Measurements from ENCODE around the gene ROR1.

The ROR1 gene

DNA sequence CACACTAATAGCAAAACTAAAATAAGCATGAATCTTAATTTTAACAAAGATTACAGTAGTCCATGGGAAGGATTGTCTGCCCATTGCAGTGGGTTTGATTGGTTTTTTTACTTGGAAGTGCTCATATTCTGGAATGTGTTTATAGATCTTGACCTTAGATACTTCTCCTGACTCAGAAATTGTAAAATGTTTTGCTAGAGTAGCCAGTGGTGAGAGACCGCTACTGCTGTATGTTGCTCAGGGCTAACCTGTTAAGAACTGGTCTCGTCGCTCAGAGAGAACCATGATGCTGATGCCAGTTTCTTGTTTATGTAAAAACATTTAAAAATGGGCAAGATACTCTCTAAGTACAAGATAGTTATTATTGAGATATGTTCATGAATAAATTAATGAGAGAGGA, 99.9 kb downstream of the ROR1 start:
- peak; percentile 57 for DNase-seq (ENCODE audit: low read depth)
- TF ChIP-seq, protein P1, sequence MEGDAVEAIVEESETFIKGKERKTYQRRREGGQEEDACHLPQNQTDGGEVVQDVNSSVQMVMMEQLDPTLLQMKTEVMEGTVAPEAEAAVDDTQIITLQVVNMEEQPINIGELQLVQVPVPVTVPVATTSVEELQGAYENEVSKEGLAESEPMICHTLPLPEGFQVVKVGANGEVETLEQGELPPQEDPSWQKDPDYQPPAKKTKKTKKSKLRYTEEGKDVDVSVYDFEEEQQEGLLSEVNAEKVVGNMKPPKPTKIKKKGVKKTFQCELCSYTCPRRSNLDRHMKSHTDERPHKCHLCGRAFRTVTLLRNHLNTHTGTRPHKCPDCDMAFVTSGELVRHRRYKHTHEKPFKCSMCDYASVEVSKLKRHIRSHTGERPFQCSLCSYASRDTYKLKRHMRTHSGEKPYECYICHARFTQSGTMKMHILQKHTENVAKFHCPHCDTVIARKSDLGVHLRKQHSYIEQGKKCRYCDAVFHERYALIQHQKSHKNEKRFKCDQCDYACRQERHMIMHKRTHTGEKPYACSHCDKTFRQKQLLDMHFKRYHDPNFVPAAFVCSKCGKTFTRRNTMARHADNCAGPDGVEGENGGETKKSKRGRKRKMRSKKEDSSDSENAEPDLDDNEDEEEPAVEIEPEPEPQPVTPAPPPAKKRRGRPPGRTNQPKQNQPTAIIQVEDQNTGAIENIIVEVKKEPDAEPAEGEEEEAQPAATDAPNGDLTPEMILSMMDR (conservative IDR thresholded peaks at IDR 0.05; ENCODE audit: control insufficient read depth, insufficient read depth, low read depth, low read length): no peak

DNA sequence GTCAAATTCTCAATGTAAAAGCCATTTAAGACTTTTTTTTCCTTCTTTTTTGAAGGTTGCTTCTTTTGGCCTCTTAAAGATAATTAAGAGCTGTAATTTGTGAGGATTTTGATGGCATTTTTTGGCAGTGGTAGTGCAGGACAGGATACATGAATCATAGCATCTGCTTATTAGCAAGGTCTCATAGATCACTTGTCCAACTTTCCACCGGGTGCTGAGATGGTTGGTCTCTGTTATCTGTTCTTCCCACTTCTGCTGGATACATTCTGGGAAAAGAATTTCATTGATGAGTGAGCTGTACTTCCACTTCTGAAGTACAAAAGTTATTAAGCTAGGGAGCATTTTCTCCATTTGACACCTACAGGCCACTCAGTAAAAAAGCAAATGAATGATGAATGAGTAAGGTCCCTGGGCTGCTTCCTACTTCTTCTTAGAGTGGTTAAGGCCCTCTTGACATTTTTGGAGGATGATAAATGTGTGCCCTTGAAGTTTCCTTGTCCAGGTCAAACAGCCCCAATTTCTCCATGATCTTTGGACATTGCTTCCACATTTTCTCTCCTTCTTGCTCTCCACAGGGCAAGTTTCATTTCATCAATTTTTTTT, 100.6 kb downstream of the ROR1 start:
- DNase-seq (ENCODE audit: low read depth): peak; percentile 73
- TF ChIP-seq, protein P1 (conservative IDR thresholded peaks at IDR 0.05; ENCODE audit: control insufficient read depth, insufficient read depth, low read depth, low read length): no peak
- no peak overlapping the region for H3K4me3 ChIP-seq (ENCODE audit: control insufficient read depth, low read depth, low read length)

More for the DNA sequence above, 99.9 kb downstream of the ROR1 start:
- H3K4me3 ChIP-seq (ENCODE audit: control insufficient read depth, low read depth, low read length): no peak overlapping the region

DNA sequence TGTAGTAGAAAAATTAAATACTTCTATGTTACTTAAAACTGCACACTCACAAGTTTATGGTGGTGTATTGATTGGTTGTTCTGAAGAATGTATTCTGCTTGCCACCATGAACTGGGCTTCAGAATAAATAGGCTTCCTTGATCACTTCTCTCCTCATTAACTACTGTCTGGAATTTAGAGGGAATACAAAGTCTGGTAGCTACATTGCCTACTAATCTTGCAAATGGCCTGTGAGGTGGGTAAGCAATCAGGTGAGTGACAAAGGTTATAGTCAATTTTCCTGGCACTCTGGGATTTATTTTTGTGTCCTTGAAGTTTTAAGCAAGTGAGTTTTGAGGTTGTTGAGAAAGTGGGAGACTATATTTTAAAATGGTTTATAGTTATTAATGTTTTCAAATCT, 101.8 kb downstream of the ROR1 start:
- no peak for DNase-seq (ENCODE audit: low read depth)
- TF ChIP-seq, protein P1 (conservative IDR thresholded peaks at IDR 0.05; ENCODE audit: control insufficient read depth, insufficient read depth, low read depth, low read length): no peak
- no peak overlapping the region for H3K4me3 ChIP-seq (ENCODE audit: control insufficient read depth, low read depth, low read length)

DNA sequence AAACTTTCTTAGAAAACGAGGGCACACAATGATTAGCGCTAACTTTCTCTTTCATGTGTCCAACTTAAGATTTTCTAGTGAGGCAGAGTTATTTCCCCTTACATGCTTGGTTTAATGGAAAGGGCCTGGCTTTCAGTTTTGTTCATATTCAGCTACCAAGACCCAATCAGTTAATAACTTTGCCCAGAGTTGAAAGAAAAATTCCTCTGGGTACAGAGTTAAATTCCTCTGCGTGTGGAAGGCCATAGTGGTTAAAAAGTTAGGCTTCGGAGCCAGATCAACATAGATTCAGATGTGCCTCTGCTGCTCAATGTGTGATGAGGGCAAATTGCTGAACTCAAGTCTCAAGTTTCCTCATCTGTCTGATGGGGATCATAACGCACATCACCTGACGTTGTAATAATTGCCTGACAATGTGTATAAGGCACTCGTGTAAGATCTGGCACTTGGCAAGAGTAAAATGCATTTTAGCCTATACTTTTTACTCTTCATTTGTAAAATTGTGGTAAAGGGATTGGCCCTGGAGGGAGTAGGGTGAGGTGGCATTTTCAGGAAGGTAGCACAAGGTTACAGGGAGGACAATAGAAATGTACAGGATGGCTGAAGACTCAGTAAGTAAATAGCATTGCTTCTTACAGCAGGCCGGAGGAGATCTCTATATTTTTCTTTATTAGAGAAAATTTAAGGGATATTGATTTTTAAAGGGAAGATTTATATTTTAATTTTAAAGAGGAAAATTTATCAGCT, 103.4 kb downstream of the ROR1 start:
- TF ChIP-seq, protein P1 (conservative IDR thresholded peaks at IDR 0.05; ENCODE audit: control insufficient read depth, insufficient read depth, low read depth, low read length): no peak
- no peak overlapping the region for H3K4me3 ChIP-seq (ENCODE audit: control insufficient read depth, low read depth, low read length)
- DNase-seq (ENCODE audit: low read depth): no peak

DNA sequence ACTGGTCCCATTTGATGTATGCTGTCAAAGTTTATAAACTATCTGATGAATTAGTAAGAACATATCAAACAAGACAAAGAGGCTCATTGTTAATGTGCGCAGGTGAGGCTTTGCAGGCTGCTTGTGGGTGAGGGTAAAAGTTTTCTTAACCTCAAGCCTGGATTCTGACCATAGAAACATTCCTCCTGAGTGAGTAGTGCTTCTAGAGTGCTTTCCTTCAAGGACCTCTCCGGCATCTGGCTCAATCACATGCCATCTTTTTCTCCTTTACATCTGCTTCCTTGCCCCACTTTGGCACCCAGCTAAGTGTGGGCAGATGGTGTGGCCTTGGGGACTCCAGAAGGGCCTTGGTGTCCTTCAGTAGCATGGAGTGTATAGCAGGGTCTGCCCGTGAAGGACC, 104.0 kb downstream of the ROR1 start:
- TF ChIP-seq, protein P1 (conservative IDR thresholded peaks at IDR 0.05; ENCODE audit: control insufficient read depth, insufficient read depth, low read depth, low read length): no peak
- no peak overlapping the region for H3K4me3 ChIP-seq (ENCODE audit: control insufficient read depth, low read depth, low read length)
- DNase-seq (ENCODE audit: low read depth): peak; percentile 78

DNA sequence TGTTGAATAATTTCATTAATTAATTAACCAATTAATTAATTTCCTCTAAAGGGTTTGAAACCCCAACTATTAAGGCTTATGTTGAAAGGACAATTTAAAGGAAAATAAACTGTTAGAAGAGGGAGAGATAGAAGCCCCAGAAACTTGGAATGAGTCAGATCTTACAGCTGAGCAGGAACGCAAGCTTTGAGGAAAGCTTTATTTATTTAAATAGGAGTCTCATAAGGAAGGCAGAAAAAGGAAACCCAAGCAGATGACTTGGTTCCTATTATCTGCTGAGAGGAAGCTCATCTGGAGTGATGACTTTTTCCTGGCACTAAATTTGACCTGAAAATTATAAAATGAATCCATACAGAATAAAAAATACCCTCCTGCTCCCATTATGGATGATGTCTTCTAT, 105.1 kb downstream of the ROR1 start:
- H3K4me3 ChIP-seq (ENCODE audit: control insufficient read depth, low read depth, low read length): no peak overlapping the region
- TF ChIP-seq, protein P1 (conservative IDR thresholded peaks at IDR 0.05; ENCODE audit: control insufficient read depth, insufficient read depth, low read depth, low read length): no peak
- DNase-seq (ENCODE audit: low read depth): peak; percentile 67
